IPS DF 6.9 (cell line): Measurements from ENCODE around the gene TMEM25.
"Not testable (repeated sequence)": the region's sequence is repeated elsewhere in the genome, so short reads cannot be mapped to it uniquely, and the experiment has no call there.

ENCODE experiments used
- DNase-seq: peaks from one replicate; pipeline ENCODE4 v3.0.0-alpha.2; 2013; ENCODE audit warnings: low read depth, low spot score
- H3K27ac ChIP-seq: one replicate; pipeline ENCODE4 v1.5.1; 2013; ENCODE audit warnings: low read length, control low read depth
- H3K27me3 ChIP-seq: 2 replicates; pipeline ENCODE4 v1.6.1; 2013; ENCODE audit warnings: mild to moderate bottlenecking, low read length; ENCODE audit not compliant: control insufficient read depth, insufficient read depth
- H3K36me3 ChIP-seq: 2 replicates; pipeline ENCODE4 v1.6.1; 2013; ENCODE audit warnings: low read length; ENCODE audit not compliant: control insufficient read depth, insufficient read depth
- H3K4me1 ChIP-seq: 2 replicates; pipeline ENCODE4 v1.6.1; 2013; ENCODE audit warnings: low read length; ENCODE audit not compliant: control insufficient read depth, insufficient read depth
- H3K4me3 ChIP-seq: 2 replicates; pipeline ENCODE4 v1.5.1; 2013; ENCODE audit warnings: mild to moderate bottlenecking, low read length
- H3K9me3 ChIP-seq: 2 replicates; pipeline ENCODE4 v1.6.1; 2013; ENCODE audit warnings: low read length, inconsistent platforms; ENCODE audit not compliant: control insufficient read depth, insufficient read depth
- WGBS: extraction: QIAGEN DNeasy Blood & Tissue Kit; methylation state at CpG from one replicate; pipeline ENCODE4 v1.1.7; 2013; ENCODE audit warnings: mixed read lengths, missing lambda C conversion rate; ENCODE audit not compliant: insufficient read length, insufficient coverage; 5-methylcytosine and 5-hydroxymethylcytosine counted together

Gene TMEM25

GRCh38 chr11:118574636-118575035, 43.6 kb downstream of the TMEM25 start:
- WGBS: no CpG with 5 or more reads among the region's 7 CpGs
- no peak overlapping the region for H3K4me3 ChIP-seq
- no peaks in the 10 kb centered on the region for H3K4me1 ChIP-seq
- DNase-seq: no peak
- no peak overlapping the region for H3K27ac ChIP-seq
- H3K27me3 ChIP-seq: no peaks in the 10 kb centered on the region
- no peaks in the 10 kb centered on the region for H3K9me3 ChIP-seq
- no peaks in the 10 kb centered on the region for H3K36me3 ChIP-seq

GRCh38 chr11:118577995-118578394, 47.0 kb downstream of the TMEM25 start:
- not testable (repeated sequence) for H3K4me3 ChIP-seq, H3K27me3 ChIP-seq, H3K27ac ChIP-seq, H3K4me1 ChIP-seq, H3K36me3 ChIP-seq, DNase-seq, H3K9me3 ChIP-seq

GRCh38 chr11:118581057-118581456, 50.1 kb downstream of the TMEM25 start:
- Histone ChIP-seq H3K36me3 (peaks cover 15% of the 10 kb centered on the region; the same call in 1 of the 2 replicates), H3K27me3 (no peaks in the 10 kb centered on the region), H3K4me3 (no peak overlapping the region), H3K27ac (no peak overlapping the region), H3K9me3 (no peaks in the 10 kb centered on the region), H3K4me1 (no peaks in the 10 kb centered on the region)
- no CpG with 5 or more reads among the region's 6 CpGs for WGBS
- DNase-seq: no peak
